22Rv1 (cell line): ENCODE measurements around the gene ADGRB3.

ENCODE experiments used
- H3K27ac ChIP-seq: fragments of 450-650 bp; 2 replicates; pipeline ENCODE4 v1.5.1; 2017
- CTCF ChIP-seq: fragments of 450-650 bp; IDR thresholded peaks from 2 replicates; pipeline ENCODE4 v1.5.1; 2017; ENCODE audit warnings: mild to moderate bottlenecking
- ZFX ChIP-seq: fragments of 450-650 bp; IDR thresholded peaks from 2 replicates; pipeline ENCODE4 v1.6.1; 2017; ENCODE audit warnings: antibody characterized with exemption, borderline replicate concordance

The ADGRB3 gene

GRCh38 chr6:69311888-69312287, 676.8 kb downstream of the ADGRB3 start:
- H3K27ac ChIP-seq, result no peak overlapping the region
- TF ChIP-seq ZFX (no peak), CTCF (no peak)

- no peak overlapping the region for H3K27ac ChIP-seq
- TF ChIP-seq CTCF (no peak), ZFX (no peak)
Observed at GRCh38 chr6:69314001-69314400, 678.9 kb downstream of the ADGRB3 start.

- no peak overlapping the region for H3K27ac ChIP-seq
- TF ChIP-seq ZFX (no peak), CTCF (no peak)
Observed at GRCh38 chr6:69314531-69314930, 679.4 kb downstream of the ADGRB3 start.

- no peak for TF ChIP-seq CTCF
- no peak for TF ChIP-seq ZFX
- no peak overlapping the region for H3K27ac ChIP-seq
Observed at GRCh38 chr6:69331886-69332285, 696.8 kb downstream of the ADGRB3 start.

- H3K27ac ChIP-seq, result no peak overlapping the region
- TF ChIP-seq ZFX (no peak), CTCF (no peak)
Observed at GRCh38 chr6:69337311-69337710, 702.2 kb downstream of the ADGRB3 start.

- TF ChIP-seq ZFX (no peak), CTCF (no peak)
- H3K27ac ChIP-seq, result no peak overlapping the region
Observed at GRCh38 chr6:69338431-69339162, 703.5 kb downstream of the ADGRB3 start.

GRCh38 chr6:69339163-69339550, 704.1 kb downstream of the ADGRB3 start:
- TF ChIP-seq ZFX (no peak), CTCF (no peak)
- no peak overlapping the region for H3K27ac ChIP-seq
